ENCODE measurements around the gene RFX3. TPM values are rescaled to one million over a fixed set of nuclear protein-coding genes. Genes with fewer than 3 reads are reported as not detected.

RFX3 gene
- total and polyA plus RNA-seq, 2 donors from 2014 or later, result 1.6 to 17.8 TPM

GRCh38 chr9:3268223-3268622 lies 257.6 kb downstream of the RFX3 start:
- Histone ChIP-seq H3K27me3 (ENCODE audit: control insufficient read depth, insufficient read depth, low read length) (no peaks in the 10 kb centered on the region), H3K4me3 (ENCODE audit: low read length in 3 of 3) (no peak overlapping the region), H3K27ac (ENCODE audit: low read depth in 2 of 2, low read length in 2 of 2) (no peak overlapping the region), H3K4me1 (ENCODE audit: control insufficient read depth in 2 of 3, insufficient read depth in 2 of 3, low read depth in 1 of 3, low read length in 3 of 3) (no peaks in the 10 kb centered on the region), H3K36me3 (ENCODE audit: control insufficient read depth in 2 of 3, insufficient read depth in 3 of 3, low read length in 3 of 3) (peaks cover 0 to 4% (median 0%) of the 10 kb centered on the region in 3 donors), H3K9me3 (ENCODE audit: control insufficient read depth in 2 of 3, insufficient read depth in 1 of 3, low read length in 3 of 3) (no peaks in the 10 kb centered on the region), H3K9ac (ENCODE audit: low read length in 3 of 3) (no peak overlapping the region)
- no peak for TF ChIP-seq CTCF (IDR thresholded peaks at IDR 0.05; ENCODE audit: borderline replicate concordance, extremely low read depth, insufficient read depth)
- intact Hi-C loops (cut with DNase I), result no loop called here
- no peak for DNase-seq
- FAIRE-seq, result no peak

GRCh38 chr9:3263698-3264097 lies 262.1 kb downstream of the RFX3 start:
- Histone ChIP-seq H3K27ac (ENCODE audit: low read depth in 2 of 2, low read length in 2 of 2) (no peak overlapping the region), H3K9ac (ENCODE audit: low read length in 3 of 3) (no peak overlapping the region), H3K4me1 (ENCODE audit: control insufficient read depth in 2 of 3, insufficient read depth in 2 of 3, low read depth in 1 of 3, low read length in 3 of 3) (no peaks in the 10 kb centered on the region), H3K9me3 (ENCODE audit: control insufficient read depth in 2 of 3, insufficient read depth in 1 of 3, low read length in 3 of 3) (no peaks in the 10 kb centered on the region), H3K36me3 (ENCODE audit: control insufficient read depth in 2 of 3, insufficient read depth in 3 of 3, low read length in 3 of 3) (peaks cover 0 to 4% (median 2%) of the 10 kb centered on the region in 3 donors), H3K27me3 (ENCODE audit: control insufficient read depth, insufficient read depth, low read length) (no peaks in the 10 kb centered on the region), H3K4me3 (ENCODE audit: low read length in 3 of 3) (no peak overlapping the region)
- DNase-seq (peak in 3 of 5 donors; percentile 32 to 69 (median 60)), FAIRE-seq (no peak)
- intact Hi-C loops (cut with DNase I), result no loop called here
- no peak for TF ChIP-seq CTCF (IDR thresholded peaks at IDR 0.05; ENCODE audit: borderline replicate concordance, extremely low read depth, insufficient read depth)

- Histone ChIP-seq H3K4me3 (ENCODE audit: low read length in 3 of 3) (no peak overlapping the region), H3K27me3 (ENCODE audit: control insufficient read depth, insufficient read depth, low read length) (no peaks in the 10 kb centered on the region), H3K9ac (ENCODE audit: low read length in 3 of 3) (no peak overlapping the region), H3K9me3 (ENCODE audit: control insufficient read depth in 2 of 3, insufficient read depth in 1 of 3, low read length in 3 of 3) (no peaks in the 10 kb centered on the region), H3K27ac (ENCODE audit: low read depth in 2 of 2, low read length in 2 of 2) (no peak overlapping the region), H3K4me1 (ENCODE audit: control insufficient read depth in 2 of 3, insufficient read depth in 2 of 3, low read depth in 1 of 3, low read length in 3 of 3) (no peaks in the 10 kb centered on the region), H3K36me3 (ENCODE audit: control insufficient read depth in 2 of 3, insufficient read depth in 3 of 3, low read length in 3 of 3) (peaks cover 0 to 4% (median 2%) of the 10 kb centered on the region in 3 donors)
- no peak for TF ChIP-seq CTCF (IDR thresholded peaks at IDR 0.05; ENCODE audit: borderline replicate concordance, extremely low read depth, insufficient read depth)
- no peak for FAIRE-seq
- DNase-seq, result peak in 4 of 5 donors; percentile 44 to 86 (median 73)
- intact Hi-C loops (cut with DNase I), result no loop called here
Observed at GRCh38 chr9:3262826-3263529, 262.8 kb downstream of the RFX3 start.
